Keratinocyte (primary cell): ENCODE results near the gene HNRNPDL. TPM values are rescaled to one million over a fixed set of nuclear protein-coding genes. Genes with fewer than 3 reads are reported as not detected.
A peak's percentile ranks its signal among the peaks of the same experiment; 100 is the strongest.

ENCODE experiments used
- DNase-seq: peaks from one replicate; pipeline ENCODE4 v3.0.0-alpha.2; 2011; ENCODE audit warnings: low read depth, missing footprints, low spot score
- FAIRE-seq: peaks from 2 replicates; lab custom pipeline; 2011; peaks lifted over from hg19 to GRCh38; lab: Jason Lieb, UNC
- H2AFZ ChIP-seq: 2 replicates; pipeline ENCODE4 v1.6.0; 2012; ENCODE audit warnings: low read length, control low read depth, inconsistent platforms; ENCODE audit not compliant: control insufficient read depth
- H3K27ac ChIP-seq: 2 replicates; pipeline ENCODE4 v1.5.1; 2011; ENCODE audit warnings: low read length; ENCODE audit not compliant: control insufficient read depth, insufficient read depth
- H3K27me3 ChIP-seq: 3 replicates; pipeline ENCODE4 v1.6.0; 2011; ENCODE audit warnings: low read length; ENCODE audit not compliant: control insufficient read depth, insufficient read depth; ENCODE audit errors: extremely low read depth
- H3K36me3 ChIP-seq, 2 experiments: 2 replicates in 1 of 2; 3 replicates in 1 of 2; pipeline ENCODE4 v1.5.1; 2011; ENCODE audit warnings: low read length in 2 of 2, mild to moderate bottlenecking in 1 of 2; ENCODE audit not compliant: control insufficient read depth in 2 of 2, insufficient read depth in 2 of 2; ENCODE audit errors: extremely low read depth in 1 of 2
- H3K4me1 ChIP-seq: 3 replicates; pipeline ENCODE4 v1.5.1; 2011; ENCODE audit warnings: low read length; ENCODE audit not compliant: control insufficient read depth, insufficient read depth; ENCODE audit errors: extremely low read depth
- H3K4me2 ChIP-seq: 3 replicates; pipeline ENCODE4 v1.6.0; 2011; ENCODE audit warnings: low read depth, low read length; ENCODE audit not compliant: control insufficient read depth, insufficient read depth; ENCODE audit errors: extremely low read depth
- H3K4me3 ChIP-seq, 3 experiments: fragments of 200-600 bp in 1 of 3; sonication (generic) in 1 of 3; 2 replicates in 2 of 3; 3 replicates in 1 of 3; pipeline ENCODE4 v1.5.1; 2011 to 2016; ENCODE audit warnings: low read length in 3 of 3, mild to moderate bottlenecking in 3 of 3, control low read depth in 2 of 3, inconsistent platforms in 1 of 3, low read depth in 1 of 3, mixed read lengths in 1 of 3, mixed run types in 1 of 3, moderate library complexity in 1 of 3; ENCODE audit not compliant: control insufficient read depth in 2 of 3, insufficient read depth in 2 of 3; ENCODE audit errors: extremely low read depth in 1 of 3
- H3K79me2 ChIP-seq: 2 replicates; pipeline ENCODE4 v1.6.0; 2012; ENCODE audit warnings: low read length; ENCODE audit not compliant: control insufficient read depth, insufficient read depth
- H3K9ac ChIP-seq: 3 replicates; pipeline ENCODE4 v1.6.0; 2011; ENCODE audit warnings: low read length; ENCODE audit not compliant: control insufficient read depth, insufficient read depth; ENCODE audit errors: extremely low read depth
- H3K9me1 ChIP-seq: 3 replicates; pipeline ENCODE4 v1.6.0; 2011; ENCODE audit warnings: low read length; ENCODE audit not compliant: control insufficient read depth, insufficient read depth; ENCODE audit errors: extremely low read depth
- H3K9me3 ChIP-seq: 2 replicates; pipeline ENCODE4 v1.5.1; 2012; ENCODE audit warnings: low read depth, low read length; ENCODE audit not compliant: control insufficient read depth
- H4K20me1 ChIP-seq: 3 replicates; pipeline ENCODE4 v1.6.0; 2011; ENCODE audit warnings: low read length; ENCODE audit not compliant: control insufficient read depth, insufficient read depth; ENCODE audit errors: extremely low read depth
- CTCF ChIP-seq, 3 experiments: IDR thresholded peaks in 1 of 3; conservative IDR thresholded peaks in 1 of 3; optimal IDR thresholded peaks in 1 of 3; 2 replicates in 2 of 3; 3 replicates in 1 of 3; pipeline versions ENCODE3 to v1.5.1; 2011; ENCODE audit warnings: low read length in 3 of 3, mild to moderate bottlenecking in 3 of 3, moderate library complexity in 2 of 3, control low read depth in 1 of 3, inconsistent platforms in 1 of 3; ENCODE audit not compliant: insufficient read depth in 2 of 3; ENCODE audit errors: extremely low read depth in 1 of 3
- EZH2 ChIP-seq: IDR thresholded peaks from one replicate; pipeline ENCODE4 v1.6.1; 2012; ENCODE audit warnings: inconsistent platforms, mild to moderate bottlenecking, low read length, moderate library complexity
- dilution Hi-C: fragments of 300-500 bp; cut with MboI; formaldehyde crosslinking; loops from one replicate; pipeline ENCODE4 v1.7.0; 2020; ENCODE audit warnings: low sequenced_read_pairs; ENCODE audit not compliant: extremely low pct_ligation_motif_present
- polyA plus RNA-seq, 5 experiments: library from polyadenylated mRNA; depleted of rRNA in 3 of 5; stranded (reverse) in 3 of 5; stranded (forward) in 1 of 5; unstranded in 1 of 5; fragments of >200 nt; gene quantifications; 1 replicate in 1 of 5; 2 replicates in 3 of 5; 3 replicates in 1 of 5; pipeline versions ENCODE4 v1.2.1 to v1.2.3, GENCODE V29; 2011 to 2012; ENCODE audit warnings: missing spikeins in 2 of 5, low read depth in 1 of 5, low replicate concordance in 1 of 5

Gene HNRNPDL
- polyA plus RNA-seq, 1 donor (not counting 4 experiments of a cell fraction or from before 2014, with no cell fraction given), result 292 TPM

- no peak for TF ChIP-seq EZH2
- peak; percentile 74 to 82 (median 80) for TF ChIP-seq CTCF (optimal IDR thresholded peaks at IDR 0.05 in 1 of 3, IDR thresholded peaks at IDR 0.05 in 1 of 3, conservative IDR thresholded peaks at IDR 0.05 in 1 of 3; ENCODE audit: extremely low read depth in 1 of 3, insufficient read depth in 2 of 3, low read length in 3 of 3)
- peak overlapping the region; percentile 95 to 100 (median 96) for H3K4me3 ChIP-seq
- no peaks in the 10 kb centered on the region for H3K9me1 ChIP-seq
- H4K20me1 ChIP-seq, result peaks cover 34% of the 10 kb centered on the region
- H3K4me1 ChIP-seq, result peaks cover 39% of the 10 kb centered on the region
- H3K9ac ChIP-seq, result peak overlapping the region; percentile 95
- H3K4me2 ChIP-seq, result peak overlapping the region; percentile 92
- peaks cover 16 to 38% of the 10 kb centered on the region in 2 experiments for H3K36me3 ChIP-seq
- H2AFZ ChIP-seq, result peak overlapping the region; percentile 58
- DNase-seq, result no peak
- no peak for FAIRE-seq
- H3K79me2 ChIP-seq, result peaks cover 79% of the 10 kb centered on the region
- peak overlapping the region; percentile 93 for H3K27ac ChIP-seq
- dilution Hi-C loops, result no loop called here
- H3K9me3 ChIP-seq, result no peaks in the 10 kb centered on the region
- H3K27me3 ChIP-seq, result no peaks in the 10 kb centered on the region
Measured at GRCh38 chr4:82428969-82429727, 1.1 kb downstream of the HNRNPDL start.

GRCh38 chr4:82428526-82428968 lies 1.7 kb downstream of the HNRNPDL start:
- Histone ChIP-seq H4K20me1 (peaks cover 40% of the 10 kb centered on the region), H3K4me2 (peak overlapping the region; percentile 98), H3K4me3 (peak overlapping the region; percentile 95 to 100 (median 96)), H3K4me1 (peaks cover 39% of the 10 kb centered on the region), H3K27me3 (no peaks in the 10 kb centered on the region), H3K9me1 (no peaks in the 10 kb centered on the region), H3K9me3 (no peaks in the 10 kb centered on the region), H3K9ac (peak overlapping the region; percentile 95), H3K79me2 (peaks cover 73% of the 10 kb centered on the region), H3K36me3 (peaks cover 16 to 37% of the 10 kb centered on the region in 2 experiments), H3K27ac (peak overlapping the region; percentile 93), H2AFZ (no peak overlapping the region)
- DNase-seq, result no peak
- TF ChIP-seq EZH2, result no peak
- TF ChIP-seq CTCF (optimal IDR thresholded peaks at IDR 0.05 in 1 of 3, IDR thresholded peaks at IDR 0.05 in 1 of 3, conservative IDR thresholded peaks at IDR 0.05 in 1 of 3; ENCODE audit: extremely low read depth in 1 of 3, insufficient read depth in 2 of 3, low read length in 3 of 3), result no peak
- FAIRE-seq, result no peak
- dilution Hi-C loops, result no loop called here
